ENCODE data around the gene COP1. TPM values are rescaled to one million over a fixed set of nuclear protein-coding genes. Genes with fewer than 3 reads are reported as not detected.
A peak's percentile ranks its signal among the peaks of the same experiment; 100 is the strongest.
"Not testable (repeated sequence)": the region's sequence is repeated elsewhere in the genome, so short reads cannot be mapped to it uniquely, and the experiment has no call there.

Gene COP1
- total RNA-seq, 2 experiments from 2014 or later = 37.0 to 40.9 TPM

- peaks cover 1% of the 10 kb centered on the region for H3K9me3 Mint-ChIP-seq
- H3K27me3 Mint-ChIP-seq = no peaks in the 10 kb centered on the region
- no peak overlapping the region for H3K27ac Mint-ChIP-seq
- H3K36me3 Mint-ChIP-seq = peaks cover 11% of the 10 kb centered on the region
- no peak overlapping the region for H3K4me3 Mint-ChIP-seq
- no peak for DNase-seq
- H3K4me1 Mint-ChIP-seq = no peaks in the 10 kb centered on the region
Observed at GRCh38 chr1:176056312-176056711, 150.8 kb downstream of the COP1 start.

- no peak overlapping the region for H3K4me3 Mint-ChIP-seq
- H3K4me1 Mint-ChIP-seq = peaks cover 2% of the 10 kb centered on the region
- H3K36me3 Mint-ChIP-seq = peaks cover 14% of the 10 kb centered on the region
- peaks cover 1% of the 10 kb centered on the region for H3K9me3 Mint-ChIP-seq
- no peak for DNase-seq
- H3K27me3 Mint-ChIP-seq = no peaks in the 10 kb centered on the region
- H3K27ac Mint-ChIP-seq = no peak overlapping the region
Observed at GRCh38 chr1:176055398-176055797, 151.7 kb downstream of the COP1 start.

GRCh38 chr1:176051902-176052518 lies 155.1 kb downstream of the COP1 start:
- Mint-ChIP-seq H3K9me3 (no peaks in the 10 kb centered on the region), H3K27ac (no peak overlapping the region), H3K4me3 (no peak overlapping the region), H3K36me3 (peaks cover 10% of the 10 kb centered on the region), H3K27me3 (no peaks in the 10 kb centered on the region), H3K4me1 (peaks cover 2% of the 10 kb centered on the region)
- DNase-seq = no peak

- no peak overlapping the region for H3K27ac Mint-ChIP-seq
- H3K4me1 Mint-ChIP-seq = peaks cover 2% of the 10 kb centered on the region
Observed at GRCh38 chr1:176051402-176051801, 155.7 kb downstream of the COP1 start.

GRCh38 chr1:176049582-176049981 lies 157.5 kb downstream of the COP1 start:
- Mint-ChIP-seq H3K27me3 (no peaks in the 10 kb centered on the region), H3K4me3 (no peak overlapping the region), H3K27ac (no peak overlapping the region), H3K36me3 (peaks cover 4% of the 10 kb centered on the region), H3K9me3 (no peaks in the 10 kb centered on the region), H3K4me1 (peaks cover 2% of the 10 kb centered on the region)
- no peak for DNase-seq

More at GRCh38 chr1:176051402-176051801, 155.7 kb downstream of the COP1 start:
- Mint-ChIP-seq H3K36me3 (peaks cover 8% of the 10 kb centered on the region), H3K4me3 (no peak overlapping the region), H3K9me3 (no peaks in the 10 kb centered on the region), H3K27me3 (no peaks in the 10 kb centered on the region)
- DNase-seq = no peak

GRCh38 chr1:176046926-176047325 lies 160.2 kb downstream of the COP1 start:
- H3K27ac Mint-ChIP-seq = no peak overlapping the region
- peaks cover 2% of the 10 kb centered on the region for H3K4me1 Mint-ChIP-seq
- no peak for DNase-seq
- peaks cover 10% of the 10 kb centered on the region for H3K36me3 Mint-ChIP-seq
- no peaks in the 10 kb centered on the region for H3K9me3 Mint-ChIP-seq
- no peak overlapping the region for H3K4me3 Mint-ChIP-seq
- H3K27me3 Mint-ChIP-seq = no peaks in the 10 kb centered on the region

GRCh38 chr1:176043537-176043936 lies 163.5 kb downstream of the COP1 start:
- no peak for DNase-seq
- H3K4me3 Mint-ChIP-seq = no peak overlapping the region
- H3K9me3 Mint-ChIP-seq = no peaks in the 10 kb centered on the region
- no peak overlapping the region for H3K27ac Mint-ChIP-seq
- peaks cover 8% of the 10 kb centered on the region for H3K4me1 Mint-ChIP-seq
- peaks cover 19% of the 10 kb centered on the region for H3K36me3 Mint-ChIP-seq
- no peaks in the 10 kb centered on the region for H3K27me3 Mint-ChIP-seq

GRCh38 chr1:176033881-176034280 lies 173.2 kb downstream of the COP1 start:
- no peaks in the 10 kb centered on the region for H3K27me3 Mint-ChIP-seq
- H3K4me1 Mint-ChIP-seq = peaks cover 3% of the 10 kb centered on the region
- no peaks in the 10 kb centered on the region for H3K9me3 Mint-ChIP-seq
- no peak overlapping the region for H3K27ac Mint-ChIP-seq
- no peak overlapping the region for H3K4me3 Mint-ChIP-seq
- H3K36me3 Mint-ChIP-seq = peaks cover 27% of the 10 kb centered on the region
- DNase-seq = no peak

- H3K27ac Mint-ChIP-seq = no peak overlapping the region
- H3K36me3 Mint-ChIP-seq = peaks cover 23% of the 10 kb centered on the region
- no peaks in the 10 kb centered on the region for H3K4me1 Mint-ChIP-seq
- no peaks in the 10 kb centered on the region for H3K9me3 Mint-ChIP-seq
- no peak overlapping the region for H3K4me3 Mint-ChIP-seq
- H3K27me3 Mint-ChIP-seq = no peaks in the 10 kb centered on the region
- DNase-seq = no peak
Observed at GRCh38 chr1:176033474-176033873, 173.6 kb downstream of the COP1 start.

- no peak for DNase-seq
- no peaks in the 10 kb centered on the region for H3K27me3 Mint-ChIP-seq
- H3K4me1 Mint-ChIP-seq = peaks cover 6% of the 10 kb centered on the region
- H3K9me3 Mint-ChIP-seq = no peaks in the 10 kb centered on the region
- H3K27ac Mint-ChIP-seq = peak overlapping the region; percentile 57
- peaks cover 21% of the 10 kb centered on the region for H3K36me3 Mint-ChIP-seq
- no peak overlapping the region for H3K4me3 Mint-ChIP-seq
Observed at GRCh38 chr1:176032040-176032645, 174.9 kb downstream of the COP1 start.

- H3K36me3 Mint-ChIP-seq = peaks cover 24% of the 10 kb centered on the region
- no peaks in the 10 kb centered on the region for H3K27me3 Mint-ChIP-seq
- no peak overlapping the region for H3K4me3 Mint-ChIP-seq
- no peaks in the 10 kb centered on the region for H3K9me3 Mint-ChIP-seq
- no peak overlapping the region for H3K27ac Mint-ChIP-seq
- DNase-seq = no peak
- peaks cover 7% of the 10 kb centered on the region for H3K4me1 Mint-ChIP-seq
Observed at GRCh38 chr1:176029609-176030008, 177.5 kb downstream of the COP1 start.

GRCh38 chr1:176029155-176029554 lies 177.9 kb downstream of the COP1 start:
- H3K9me3 Mint-ChIP-seq = no peaks in the 10 kb centered on the region
- H3K4me1 Mint-ChIP-seq = peaks cover 9% of the 10 kb centered on the region
- H3K4me3 Mint-ChIP-seq = no peak overlapping the region
- no peaks in the 10 kb centered on the region for H3K27me3 Mint-ChIP-seq
- peaks cover 28% of the 10 kb centered on the region for H3K36me3 Mint-ChIP-seq
- DNase-seq = no peak
- H3K27ac Mint-ChIP-seq = no peak overlapping the region

- not testable (repeated sequence) for H3K4me3 Mint-ChIP-seq, H3K27ac Mint-ChIP-seq, H3K4me1 Mint-ChIP-seq, H3K27me3 Mint-ChIP-seq, H3K9me3 Mint-ChIP-seq, DNase-seq
- H3K36me3 Mint-ChIP-seq = peaks cover 30% of the 10 kb centered on the region
Observed at GRCh38 chr1:176027934-176028333, 179.2 kb downstream of the COP1 start.

- no peak for DNase-seq
- H3K27me3 Mint-ChIP-seq = no peaks in the 10 kb centered on the region
- H3K36me3 Mint-ChIP-seq = peaks cover 28% of the 10 kb centered on the region
- H3K4me1 Mint-ChIP-seq = peaks cover 3% of the 10 kb centered on the region
- H3K27ac Mint-ChIP-seq = no peak overlapping the region
- H3K4me3 Mint-ChIP-seq = no peak overlapping the region
- no peaks in the 10 kb centered on the region for H3K9me3 Mint-ChIP-seq
Observed at GRCh38 chr1:176022574-176022973, 184.5 kb downstream of the COP1 start.

GRCh38 chr1:176017722-176018121 lies 189.4 kb downstream of the COP1 start:
- H3K27me3 Mint-ChIP-seq = no peaks in the 10 kb centered on the region
- peaks cover 27% of the 10 kb centered on the region for H3K36me3 Mint-ChIP-seq
- no peaks in the 10 kb centered on the region for H3K4me1 Mint-ChIP-seq
- H3K4me3 Mint-ChIP-seq = no peak overlapping the region
- H3K9me3 Mint-ChIP-seq = no peaks in the 10 kb centered on the region
- no peak overlapping the region for H3K27ac Mint-ChIP-seq
- no peak for DNase-seq

- Mint-ChIP-seq H3K36me3 (peaks cover 26% of the 10 kb centered on the region), H3K27me3 (no peaks in the 10 kb centered on the region), H3K9me3 (peaks cover 4% of the 10 kb centered on the region), H3K4me1 (no peaks in the 10 kb centered on the region), H3K4me3 (no peak overlapping the region), H3K27ac (no peak overlapping the region)
- DNase-seq = no peak
Observed at GRCh38 chr1:176009951-176010350, 197.1 kb downstream of the COP1 start.
